Gastrocnemius medialis (tissue), 4 donors: ENCODE measurements around the gene SLC35B2.

Experiments
- POLR2A ChIP-seq, 2 donors: fragments of 450-650 bp; IDR thresholded peaks; one replicate each; pipeline ENCODE4 v1.6.1; 2017; ENCODE audit warnings: antibody characterized with exemption in 2 of 2, mild to moderate bottlenecking in 2 of 2, moderate library complexity in 2 of 2
- TF ChIP-seq, protein P1 (sequence below), 5 experiments: fragments of 450-650 bp in 3 of 5; fragments of 200-600 bp in 2 of 5; sonication (generic) in 2 of 5; IDR thresholded peaks in 4 of 5; conservative IDR thresholded peaks in 1 of 5; 1 replicate in 4 of 5; 2 replicates in 1 of 5; pipeline ENCODE4 v1.5.1; 2016 to 2019; ENCODE audit warnings: antibody characterized with exemption in 5 of 5, mild to moderate bottlenecking in 3 of 5, moderate library complexity in 3 of 5

DNA sequence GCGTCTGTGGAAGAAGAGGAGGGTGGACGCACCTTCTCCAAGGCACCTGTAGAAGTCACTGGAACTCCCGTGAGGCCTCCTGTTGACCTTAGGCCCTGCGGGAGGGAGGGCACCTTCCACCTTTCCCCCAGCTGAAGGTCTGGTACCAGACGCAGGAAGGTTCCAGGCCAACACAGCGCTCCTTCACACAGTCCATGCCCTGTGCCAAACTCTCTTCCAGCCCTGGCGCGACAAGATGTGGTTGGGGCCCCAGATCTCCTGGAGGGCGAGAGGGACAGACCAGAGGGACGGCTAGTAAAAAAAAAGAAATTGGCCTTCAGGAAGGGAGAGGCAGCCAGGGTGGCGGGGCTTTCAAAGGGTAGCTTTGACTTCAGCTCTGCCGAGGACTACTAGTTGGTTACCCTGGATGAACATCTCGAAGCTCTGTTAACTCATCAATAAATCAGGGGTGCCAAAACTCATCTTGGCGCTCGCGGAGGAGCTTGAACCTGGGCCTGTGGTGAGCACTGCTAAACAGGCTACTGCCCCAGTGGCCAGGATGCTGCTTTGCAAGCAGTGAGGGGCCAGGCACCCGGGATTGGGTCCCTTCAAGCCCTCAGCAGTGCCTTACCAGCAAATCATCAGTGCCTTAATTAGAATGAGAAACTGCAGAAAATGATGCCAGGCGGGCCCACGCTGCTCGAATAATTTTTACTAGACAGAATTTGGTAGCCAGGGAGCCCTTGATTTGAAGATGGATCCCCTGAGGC, 40.9 kb upstream of the SLC35B2 start:
- TF ChIP-seq, protein P1, sequence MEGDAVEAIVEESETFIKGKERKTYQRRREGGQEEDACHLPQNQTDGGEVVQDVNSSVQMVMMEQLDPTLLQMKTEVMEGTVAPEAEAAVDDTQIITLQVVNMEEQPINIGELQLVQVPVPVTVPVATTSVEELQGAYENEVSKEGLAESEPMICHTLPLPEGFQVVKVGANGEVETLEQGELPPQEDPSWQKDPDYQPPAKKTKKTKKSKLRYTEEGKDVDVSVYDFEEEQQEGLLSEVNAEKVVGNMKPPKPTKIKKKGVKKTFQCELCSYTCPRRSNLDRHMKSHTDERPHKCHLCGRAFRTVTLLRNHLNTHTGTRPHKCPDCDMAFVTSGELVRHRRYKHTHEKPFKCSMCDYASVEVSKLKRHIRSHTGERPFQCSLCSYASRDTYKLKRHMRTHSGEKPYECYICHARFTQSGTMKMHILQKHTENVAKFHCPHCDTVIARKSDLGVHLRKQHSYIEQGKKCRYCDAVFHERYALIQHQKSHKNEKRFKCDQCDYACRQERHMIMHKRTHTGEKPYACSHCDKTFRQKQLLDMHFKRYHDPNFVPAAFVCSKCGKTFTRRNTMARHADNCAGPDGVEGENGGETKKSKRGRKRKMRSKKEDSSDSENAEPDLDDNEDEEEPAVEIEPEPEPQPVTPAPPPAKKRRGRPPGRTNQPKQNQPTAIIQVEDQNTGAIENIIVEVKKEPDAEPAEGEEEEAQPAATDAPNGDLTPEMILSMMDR (IDR thresholded peaks at IDR 0.05 in 4 of 5, conservative IDR thresholded peaks at IDR 0.05 in 1 of 5), result no peak
- TF ChIP-seq POLR2A (IDR thresholded peaks at IDR 0.05), result no peak
